ENCODE results near the gene METTL23.

The METTL23 gene

DNA sequence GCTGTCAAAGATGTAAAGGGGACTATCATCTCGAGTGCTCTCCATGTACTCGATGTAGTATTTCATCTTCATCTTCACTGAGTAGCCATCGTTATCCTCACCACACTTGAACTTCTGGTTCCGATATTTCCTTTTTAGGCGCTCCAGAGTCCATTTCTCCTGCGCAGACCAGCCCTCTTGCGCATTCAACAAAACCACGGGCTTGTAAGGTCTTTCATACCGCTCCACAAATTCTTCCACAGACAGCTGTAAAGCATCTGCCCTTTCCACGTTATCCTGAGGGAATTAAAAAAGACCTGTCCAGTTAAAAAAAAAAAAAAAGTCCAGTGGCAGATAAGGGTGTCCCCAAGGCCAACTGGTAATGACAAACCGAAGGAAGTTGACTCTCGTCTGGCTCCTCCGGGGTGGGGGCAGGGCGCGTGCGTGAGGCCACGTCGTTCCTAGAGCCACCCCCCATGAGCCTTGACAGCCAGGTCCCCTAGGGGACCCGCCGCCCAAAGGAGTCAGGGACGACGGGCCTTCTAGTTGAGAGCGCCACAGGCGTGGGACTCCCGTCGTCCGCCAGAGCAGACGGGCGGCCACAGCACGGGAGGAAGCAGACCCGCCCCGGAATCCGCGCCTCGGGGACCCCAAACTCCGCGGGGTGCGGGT is 934 bp upstream of the METTL23 start:
- H3K27ac ChIP-seq, result peak overlapping the region; percentile 98
- TF ChIP-seq, protein P1, sequence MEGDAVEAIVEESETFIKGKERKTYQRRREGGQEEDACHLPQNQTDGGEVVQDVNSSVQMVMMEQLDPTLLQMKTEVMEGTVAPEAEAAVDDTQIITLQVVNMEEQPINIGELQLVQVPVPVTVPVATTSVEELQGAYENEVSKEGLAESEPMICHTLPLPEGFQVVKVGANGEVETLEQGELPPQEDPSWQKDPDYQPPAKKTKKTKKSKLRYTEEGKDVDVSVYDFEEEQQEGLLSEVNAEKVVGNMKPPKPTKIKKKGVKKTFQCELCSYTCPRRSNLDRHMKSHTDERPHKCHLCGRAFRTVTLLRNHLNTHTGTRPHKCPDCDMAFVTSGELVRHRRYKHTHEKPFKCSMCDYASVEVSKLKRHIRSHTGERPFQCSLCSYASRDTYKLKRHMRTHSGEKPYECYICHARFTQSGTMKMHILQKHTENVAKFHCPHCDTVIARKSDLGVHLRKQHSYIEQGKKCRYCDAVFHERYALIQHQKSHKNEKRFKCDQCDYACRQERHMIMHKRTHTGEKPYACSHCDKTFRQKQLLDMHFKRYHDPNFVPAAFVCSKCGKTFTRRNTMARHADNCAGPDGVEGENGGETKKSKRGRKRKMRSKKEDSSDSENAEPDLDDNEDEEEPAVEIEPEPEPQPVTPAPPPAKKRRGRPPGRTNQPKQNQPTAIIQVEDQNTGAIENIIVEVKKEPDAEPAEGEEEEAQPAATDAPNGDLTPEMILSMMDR (IDR thresholded peaks at IDR 0.05), result no peak
- TF ChIP-seq ZFX (IDR thresholded peaks at IDR 0.05; ENCODE audit: borderline replicate concordance), result no peak

DNA sequence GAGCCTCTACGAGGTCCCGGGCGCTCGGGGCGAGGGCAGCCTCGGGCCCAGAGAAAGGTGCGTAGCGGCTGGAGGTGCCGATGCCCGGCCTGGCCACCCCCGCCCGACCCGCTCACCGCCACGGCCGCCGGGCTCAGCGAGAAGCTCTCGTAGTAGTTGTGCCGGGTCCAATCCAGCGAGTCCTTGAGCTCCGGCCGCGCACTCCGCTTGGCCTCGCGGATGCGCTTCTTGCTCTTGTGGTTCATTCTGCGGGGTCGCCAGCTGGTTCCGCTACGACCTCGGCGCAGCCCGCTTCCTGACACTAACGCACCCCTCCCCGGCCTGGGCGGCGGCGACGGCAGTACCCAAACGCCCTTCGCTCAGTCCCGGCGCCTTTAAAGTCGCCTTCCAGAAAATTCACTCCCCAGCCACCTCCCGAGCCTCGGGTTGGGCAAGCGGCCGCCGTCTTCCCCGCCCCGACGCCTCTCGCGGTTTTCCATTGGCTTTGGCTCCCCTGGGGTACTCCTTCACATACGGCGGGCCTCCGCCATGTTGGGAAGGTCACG is 336 bp upstream of the METTL23 start, which contains the start of gene JMJD6:
TSS of gene JMJD6 (minus strand) at position 376 of the 545 bp plus-strand sequence. CDS start at position 245, 131 bp downstream.
- TF ChIP-seq ZFX (IDR thresholded peaks at IDR 0.05; ENCODE audit: borderline replicate concordance), result no peak
- TF ChIP-seq, protein P1 (IDR thresholded peaks at IDR 0.05), result no peak
- H3K27ac ChIP-seq, result peak within 1 kb of the TSS; percentile 98

DNA sequence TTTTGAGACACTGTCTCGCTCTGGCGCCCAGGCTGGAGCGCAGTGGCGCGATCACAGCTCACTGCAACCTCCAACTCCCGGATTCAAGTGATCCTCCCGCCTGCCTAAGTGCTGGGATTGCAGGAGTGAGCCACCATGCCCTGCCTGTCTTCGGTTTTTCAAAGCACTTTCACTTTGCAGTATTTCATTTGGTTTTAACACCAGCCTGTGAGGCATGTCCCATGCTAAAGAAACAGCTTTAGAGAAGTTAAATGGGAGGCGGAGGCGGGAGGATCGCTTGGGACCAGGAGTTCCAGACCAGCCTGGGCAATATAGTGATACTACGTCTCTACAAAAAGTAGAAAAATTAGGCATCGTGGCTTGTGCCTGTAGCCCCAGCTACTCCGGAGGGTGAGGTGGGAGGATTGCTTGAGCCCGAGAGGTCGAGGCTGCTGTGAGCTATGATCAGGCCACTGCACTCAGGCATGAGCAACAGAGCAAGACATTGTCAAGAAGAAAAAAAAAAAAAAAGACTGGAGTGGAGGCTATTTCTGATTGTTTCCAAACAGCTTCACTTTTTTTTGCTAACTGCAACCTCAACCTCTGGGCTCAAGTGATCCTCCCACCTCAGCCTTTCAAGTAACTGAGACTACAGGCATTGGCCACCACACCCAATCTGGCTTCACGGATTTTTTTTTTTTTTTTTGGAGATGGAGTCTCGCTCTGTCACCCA is 1.3 kb downstream of the METTL23 start:
- H3K27ac ChIP-seq, result peak overlapping the region; percentile 98
- no peak for TF ChIP-seq ZFX (IDR thresholded peaks at IDR 0.05; ENCODE audit: borderline replicate concordance)
- TF ChIP-seq, protein P1 (IDR thresholded peaks at IDR 0.05), result no peak

DNA sequence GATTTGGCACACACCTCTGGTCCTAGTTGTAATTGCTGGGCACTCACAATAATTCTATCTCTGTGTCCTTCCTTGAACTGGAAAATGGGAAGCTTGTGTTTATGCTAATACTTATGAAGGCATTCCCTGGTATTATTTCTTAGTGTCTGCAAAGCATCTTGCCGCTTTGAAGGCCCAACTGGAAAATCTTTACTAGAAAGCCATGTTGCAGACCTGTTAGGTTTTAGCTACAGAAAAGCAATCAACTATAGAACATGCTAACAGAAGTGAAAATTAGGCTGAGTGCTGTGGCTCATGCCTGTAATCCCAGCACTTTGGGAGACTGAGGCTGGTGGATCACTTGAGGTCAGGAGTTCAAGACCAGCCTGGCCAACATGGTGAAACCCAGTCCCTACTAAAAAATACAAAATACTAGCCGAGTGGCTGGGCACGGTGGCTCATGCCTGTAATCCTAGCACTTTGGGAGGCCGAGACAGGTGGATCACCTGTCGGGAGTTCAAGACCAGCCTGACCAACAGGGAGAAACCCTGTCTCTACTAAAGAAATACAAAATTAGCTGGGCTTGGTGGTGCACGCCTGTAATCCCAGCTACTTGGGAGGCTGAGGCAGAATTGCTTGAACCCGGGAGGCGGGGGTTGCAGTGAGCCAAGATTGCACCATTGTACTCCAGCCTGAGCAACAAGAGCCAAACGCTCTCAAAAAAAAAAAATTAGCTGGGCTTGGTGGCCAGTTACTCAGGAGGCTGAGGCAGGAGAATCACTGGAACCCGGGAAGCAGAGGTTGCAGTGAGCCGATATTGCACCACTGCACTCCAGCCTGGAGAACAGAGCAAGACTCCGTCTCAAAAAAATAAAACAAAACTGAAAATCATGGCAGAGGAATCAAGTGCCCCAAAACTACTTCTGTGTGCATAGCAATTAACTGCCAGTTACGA is 5.4 kb downstream of the METTL23 start:
- peak overlapping the region; percentile 99 for H3K27ac ChIP-seq

DNA sequence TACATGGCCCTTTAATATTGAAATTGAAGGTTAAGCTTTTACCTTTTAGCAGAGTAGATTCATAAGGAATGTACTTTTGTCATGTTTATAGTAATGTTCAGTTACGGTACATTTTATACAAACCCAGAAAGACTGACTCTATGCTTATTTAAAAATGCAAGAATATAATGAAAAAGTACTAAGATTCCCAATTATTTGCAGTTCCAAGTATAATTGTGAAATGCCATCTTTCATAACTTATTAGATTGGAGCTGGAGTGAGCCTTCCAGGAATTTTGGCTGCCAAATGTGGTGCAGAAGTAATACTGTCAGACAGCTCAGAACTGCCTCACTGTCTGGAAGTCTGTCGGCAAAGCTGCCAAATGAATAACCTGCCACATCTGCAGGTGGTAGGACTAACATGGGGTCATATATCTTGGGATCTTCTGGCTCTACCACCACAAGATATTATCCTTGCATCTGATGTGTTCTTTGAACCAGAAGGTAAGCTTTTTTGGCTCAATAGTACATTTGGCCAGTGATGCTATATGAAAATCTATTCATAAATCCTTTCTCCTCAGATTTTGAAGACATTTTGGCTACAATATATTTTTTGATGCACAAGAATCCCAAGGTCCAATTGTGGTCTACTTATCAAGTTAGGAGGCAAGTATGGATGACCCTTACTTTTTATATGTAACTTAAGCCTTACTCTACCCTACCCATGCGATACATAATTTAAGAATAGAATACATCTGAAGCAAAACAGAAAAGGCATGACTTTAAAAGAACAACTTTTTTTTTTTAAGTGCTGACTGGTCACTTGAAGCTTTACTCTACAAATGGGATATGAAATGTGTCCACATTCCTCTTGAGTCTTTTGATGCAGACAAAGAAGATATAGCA is 6.3 kb downstream of the METTL23 start:
- H3K27ac ChIP-seq, result peak overlapping the region; percentile 99
- TF ChIP-seq ZFX (IDR thresholded peaks at IDR 0.05; ENCODE audit: borderline replicate concordance), result no peak
- TF ChIP-seq, protein P1 (IDR thresholded peaks at IDR 0.05), result no peak

DNA sequence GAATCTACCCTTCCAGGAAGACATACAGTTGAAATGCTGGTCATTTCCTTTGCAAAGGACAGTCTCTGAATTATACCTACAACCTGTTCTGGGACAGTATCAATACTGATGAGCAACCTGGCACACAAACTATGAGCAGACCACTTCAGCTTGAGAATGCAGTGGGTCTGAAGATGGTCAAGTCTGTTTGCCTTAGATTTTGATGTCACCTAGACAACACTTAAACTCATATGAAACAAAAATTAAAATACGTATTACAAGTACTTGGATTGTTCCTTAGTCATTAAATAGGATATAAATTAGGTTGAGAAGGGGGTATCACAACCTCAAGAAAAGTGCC is 6.9 kb downstream of the METTL23 start:
- H3K27ac ChIP-seq, result peak overlapping the region; percentile 99

More for the DNA sequence above, 6.9 kb downstream of the METTL23 start:
- TF ChIP-seq, protein P1 (IDR thresholded peaks at IDR 0.05), result no peak
- TF ChIP-seq ZFX (IDR thresholded peaks at IDR 0.05; ENCODE audit: borderline replicate concordance), result no peak
